Body of pancreas (tissue), 4 donors: ENCODE results near the gene VSIG2. TPM values are rescaled to one million over a fixed set of nuclear protein-coding genes. Genes with fewer than 3 reads are reported as not detected.

Experiments used
- ATAC-seq: fragments of 150-250 bp; one replicate; pipeline ENCODE4 v1.9.1; 2016
- DNase-seq, 4 donors: peaks; one replicate each; pipeline ENCODE4 v3.0.0-alpha.2; 2019
- H3K27ac ChIP-seq, 4 donors: fragments of 200-600 bp; sonication (generic); 1 replicate in 3 of 4; 2 replicates in 1 of 4; pipeline versions ENCODE4 v1.5.1 to v1.6.1; 2016 to 2019; ENCODE audit warnings: mild to moderate bottlenecking in 1 of 4, mixed read lengths in 1 of 4, moderate library complexity in 1 of 4
- H3K27me3 ChIP-seq, 2 donors: fragments of 200-600 bp; sonication (generic); one replicate each; pipeline ENCODE4 v1.6.0; 2016; ENCODE audit warnings: mild to moderate bottlenecking in 1 of 2
- H3K36me3 ChIP-seq, 2 donors: fragments of 200-600 bp; sonication (generic); replicated peaks in 1 of 2; 2 replicates each; pipeline ENCODE4 v1.5.1; 2016; ENCODE audit warnings: low read depth in 2 of 2; ENCODE audit not compliant: insufficient read depth in 1 of 2
- H3K4me1 ChIP-seq: fragments of 200-600 bp; sonication (generic); one replicate; pipeline ENCODE4 v1.6.0; 2016
- H3K4me3 ChIP-seq, 2 donors: fragments of 200-600 bp; sonication (generic); 1 replicate in 1 of 2; 2 replicates in 1 of 2; pipeline ENCODE4 v1.5.1; 2016 to 2019
- H3K9me3 ChIP-seq, 3 donors: fragments of 200-600 bp; sonication (generic); 1 replicate in 2 of 3; 2 replicates in 1 of 3; pipeline ENCODE4 v1.5.1; 2016
- POLR2A ChIP-seq, 3 donors: fragments of 450-650 bp; IDR thresholded peaks; one replicate each; pipeline ENCODE4 v1.6.1; 2016; ENCODE audit warnings: antibody characterized with exemption in 3 of 3, mild to moderate bottlenecking in 2 of 3
- WGBS, 2 donors: methylation state at CpG; one replicate each; pipeline ENCODE4 v1.1.5; 2017; 5-methylcytosine and 5-hydroxymethylcytosine counted together
- intact Hi-C: fragments of 100-400 bp; cut with DNase I; formaldehyde crosslinking; loops from one replicate; pipeline ENCODE4 v1.15.1; 2023
- total RNA-seq, 2 donors: library from RNA; depleted of rRNA; stranded (reverse); fragments of >200 nt; gene quantifications; one replicate each; pipeline ENCODE4 v1.1.0, GENCODE V29; 2016
- TF ChIP-seq, protein P1 (sequence below), 7 experiments: fragments of 450-650 bp in 4 of 7; fragments of 200-600 bp in 3 of 7; sonication (generic) in 3 of 7; IDR thresholded peaks; one replicate each; pipeline ENCODE4 v1.5.1; 2016 to 2019; ENCODE audit warnings: antibody characterized with exemption in 7 of 7

VSIG2 gene
- total RNA-seq, 2 donors from 2014 or later, result 7.0 TPM; not detected in 1

DNA sequence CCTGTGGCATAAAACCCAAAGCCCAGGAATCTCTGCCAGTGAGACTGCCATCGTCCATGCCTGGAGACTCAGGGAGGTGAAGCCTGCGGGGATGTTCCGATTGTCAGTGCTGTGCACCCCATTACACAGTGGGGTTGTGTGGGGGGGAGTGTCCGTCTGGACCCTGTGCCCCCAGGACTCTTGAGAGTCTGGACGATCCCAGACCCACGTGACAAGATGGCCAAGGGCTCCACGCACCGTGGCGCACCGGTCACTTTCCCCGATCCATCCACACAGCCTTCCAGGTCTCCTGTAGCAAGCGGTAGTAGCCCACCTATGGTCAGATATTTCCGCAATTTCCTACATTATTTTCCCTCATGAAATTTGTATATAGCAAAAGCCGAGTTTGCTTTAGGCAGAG is 33.3 kb downstream of the VSIG2 start:
- DNase-seq (no peak), ATAC-seq (no peak)
- WGBS, 2 donors, result 23 to 26% methylated on average over 14 of the region's 14 CpGs
- intact Hi-C loops, result no loop called here
- Histone ChIP-seq H3K4me1 (peaks cover 16% of the 10 kb centered on the region), H3K27ac (no peak overlapping the region), H3K9me3 (no peaks in the 10 kb centered on the region), H3K36me3 (no peaks in the 10 kb centered on the region), H3K4me3 (no peak overlapping the region), H3K27me3 (no peaks in the 10 kb centered on the region)
- TF ChIP-seq, protein P1, sequence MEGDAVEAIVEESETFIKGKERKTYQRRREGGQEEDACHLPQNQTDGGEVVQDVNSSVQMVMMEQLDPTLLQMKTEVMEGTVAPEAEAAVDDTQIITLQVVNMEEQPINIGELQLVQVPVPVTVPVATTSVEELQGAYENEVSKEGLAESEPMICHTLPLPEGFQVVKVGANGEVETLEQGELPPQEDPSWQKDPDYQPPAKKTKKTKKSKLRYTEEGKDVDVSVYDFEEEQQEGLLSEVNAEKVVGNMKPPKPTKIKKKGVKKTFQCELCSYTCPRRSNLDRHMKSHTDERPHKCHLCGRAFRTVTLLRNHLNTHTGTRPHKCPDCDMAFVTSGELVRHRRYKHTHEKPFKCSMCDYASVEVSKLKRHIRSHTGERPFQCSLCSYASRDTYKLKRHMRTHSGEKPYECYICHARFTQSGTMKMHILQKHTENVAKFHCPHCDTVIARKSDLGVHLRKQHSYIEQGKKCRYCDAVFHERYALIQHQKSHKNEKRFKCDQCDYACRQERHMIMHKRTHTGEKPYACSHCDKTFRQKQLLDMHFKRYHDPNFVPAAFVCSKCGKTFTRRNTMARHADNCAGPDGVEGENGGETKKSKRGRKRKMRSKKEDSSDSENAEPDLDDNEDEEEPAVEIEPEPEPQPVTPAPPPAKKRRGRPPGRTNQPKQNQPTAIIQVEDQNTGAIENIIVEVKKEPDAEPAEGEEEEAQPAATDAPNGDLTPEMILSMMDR (IDR thresholded peaks at IDR 0.05), result no peak
- TF ChIP-seq POLR2A (IDR thresholded peaks at IDR 0.05), result no peak

DNA sequence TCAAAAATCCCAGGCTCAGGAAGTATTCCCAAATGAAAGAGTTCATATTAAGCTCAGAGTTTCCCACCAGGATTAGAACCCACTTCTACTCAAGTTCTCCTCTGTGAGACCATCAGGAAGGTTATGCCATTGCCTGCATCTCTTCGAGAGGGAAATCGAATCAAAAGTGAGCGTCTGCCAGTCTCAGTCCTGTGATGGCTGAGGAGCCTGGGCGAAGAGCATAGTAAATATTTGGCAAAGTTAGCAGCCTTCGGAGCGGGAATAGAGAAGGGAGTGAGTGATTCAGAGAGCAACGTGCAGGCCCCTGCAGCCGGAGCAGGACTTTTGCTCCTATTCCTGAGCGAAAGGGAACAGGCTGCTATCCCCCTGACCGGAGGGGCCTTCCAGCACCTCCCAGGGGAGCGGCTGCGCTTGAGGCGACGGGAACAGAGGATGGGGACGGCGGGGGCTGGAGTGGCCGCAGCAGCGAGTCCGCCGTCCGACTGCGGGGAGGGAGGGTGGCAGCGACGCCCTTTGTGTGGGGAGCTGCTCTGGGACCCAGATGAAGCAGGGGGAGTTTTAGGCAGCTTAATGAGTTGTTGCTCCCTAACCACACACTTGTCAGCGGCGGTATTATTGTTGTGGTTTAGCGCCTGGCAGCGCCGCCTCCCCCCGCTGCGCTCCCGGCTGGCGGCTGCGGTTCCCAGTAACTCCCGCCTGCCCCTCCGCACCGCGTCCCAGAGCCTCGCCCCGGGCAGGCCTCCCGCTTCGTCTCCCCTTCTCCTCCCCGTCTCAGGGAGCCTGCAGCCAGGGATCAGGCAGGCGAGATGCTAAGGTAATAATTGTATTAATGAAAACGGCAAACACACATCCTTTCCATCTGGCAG is 34.0 kb downstream of the VSIG2 start:
- no peaks in the 10 kb centered on the region for H3K36me3 ChIP-seq
- H3K4me1 ChIP-seq, result peaks cover 16% of the 10 kb centered on the region
- intact Hi-C loops, result no loop called here
- H3K27me3 ChIP-seq, result no peaks in the 10 kb centered on the region
- WGBS, 2 donors, result 0 to 1% methylated on average over 39 to 45 of the region's 45 CpGs
- DNase-seq, result peak in 1 of 4 donors; percentile 8
- H3K4me3 ChIP-seq, result no peak overlapping the region
- ATAC-seq, result peak; percentile 35
- no peak overlapping the region for H3K27ac ChIP-seq
- no peaks in the 10 kb centered on the region for H3K9me3 ChIP-seq
- TF ChIP-seq, protein P1 (IDR thresholded peaks at IDR 0.05), result no peak
- TF ChIP-seq POLR2A (IDR thresholded peaks at IDR 0.05), result no peak

DNA sequence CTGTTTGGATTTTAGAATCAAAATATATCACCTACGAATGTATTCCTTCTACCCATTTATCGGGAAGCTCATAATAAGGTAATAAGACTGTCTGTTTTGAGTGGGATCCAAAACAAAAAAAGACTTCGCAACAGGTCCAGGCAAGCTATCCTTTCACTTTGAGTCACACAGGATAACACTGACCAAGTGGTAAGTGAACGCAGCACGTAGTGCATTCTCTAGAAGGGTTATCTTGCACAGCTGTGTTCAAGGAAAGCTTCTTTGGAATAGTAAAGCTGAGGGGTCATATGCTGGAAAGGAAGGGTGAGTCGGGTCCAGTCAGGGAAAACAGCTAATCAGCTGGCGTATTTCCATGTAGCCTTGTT is 34.7 kb downstream of the VSIG2 start:
- Histone ChIP-seq H3K4me3 (no peak overlapping the region), H3K9me3 (no peaks in the 10 kb centered on the region), H3K27ac (no peak overlapping the region), H3K4me1 (peaks cover 16% of the 10 kb centered on the region), H3K36me3 (no peaks in the 10 kb centered on the region), H3K27me3 (no peaks in the 10 kb centered on the region)
- ATAC-seq (no peak), DNase-seq (no peak)
- 41 to 48% methylated on average over 7 of the region's 7 CpGs for WGBS, 2 donors
- intact Hi-C loops, result no loop called here
- TF ChIP-seq, protein P1 (IDR thresholded peaks at IDR 0.05), result no peak
- no peak for TF ChIP-seq POLR2A (IDR thresholded peaks at IDR 0.05)

DNA sequence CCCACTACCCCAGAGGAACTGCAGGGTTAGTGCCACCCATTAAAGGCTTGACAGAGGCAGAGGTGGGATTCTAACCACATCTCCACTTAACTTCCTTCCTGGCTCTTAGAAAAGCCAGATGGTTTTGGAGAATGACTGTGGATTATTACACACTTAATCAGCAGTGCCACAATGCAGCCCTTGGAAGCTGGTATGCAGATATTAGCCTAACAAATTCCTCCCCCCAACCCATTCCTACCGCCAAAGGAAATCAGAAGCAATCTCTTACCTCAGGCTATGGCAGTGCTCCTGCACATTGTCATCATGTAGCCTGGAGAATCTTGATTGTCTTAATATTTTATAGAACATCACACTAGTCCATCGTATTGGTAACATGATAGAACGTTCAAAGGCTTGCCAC is 35.5 kb downstream of the VSIG2 start:
- no peaks in the 10 kb centered on the region for H3K27me3 ChIP-seq

More for the DNA sequence above, 35.5 kb downstream of the VSIG2 start:
- WGBS, 2 donors, result 60 to 70% methylated on average over 3 of the region's 3 CpGs
- H3K27ac ChIP-seq, result no peak overlapping the region
- DNase-seq (no peak), ATAC-seq (no peak)
- H3K4me3 ChIP-seq, result no peak overlapping the region
- no peak for TF ChIP-seq POLR2A (IDR thresholded peaks at IDR 0.05)
- TF ChIP-seq, protein P1 (IDR thresholded peaks at IDR 0.05), result no peak
- no peaks in the 10 kb centered on the region for H3K36me3 ChIP-seq
- H3K9me3 ChIP-seq, result no peaks in the 10 kb centered on the region
- peaks cover 16% of the 10 kb centered on the region for H3K4me1 ChIP-seq
- intact Hi-C loops, result no loop called here
